HG02840 (cell line): ENCODE data around the gene CTSF.
A peak's percentile ranks its signal among the peaks of the same experiment; 100 is the strongest.
"Not testable (repeated sequence)": the region's sequence is repeated elsewhere in the genome, so short reads cannot be mapped to it uniquely, and the experiment has no call there.

Experiments used
- ATAC-seq: cut with Tn5 transposase; IDR thresholded peaks from one replicate; pipeline ENCODE4 v1.9.1; 2021; ENCODE audit warnings: mild to moderate bottlenecking, moderate library complexity, moderate number of reproducible peaks; ENCODE audit not compliant: unreplicated experiment, low FRiP score

CTSF gene

GRCh38 chr11:66559866-66560676, 8.3 kb downstream of the CTSF start:
- no peak for ATAC-seq

GRCh38 chr11:66559142-66559865, 9.1 kb downstream of the CTSF start:
- no peak for ATAC-seq

GRCh38 chr11:66557733-66558326, 10.6 kb downstream of the CTSF start:
- ATAC-seq, result no peak

- ATAC-seq, result no peak
Measured at GRCh38 chr11:66556086-66556485, 12.3 kb downstream of the CTSF start.

GRCh38 chr11:66555416-66555815, 13.0 kb downstream of the CTSF start:
- ATAC-seq, result no peak

GRCh38 chr11:66554602-66555001, 13.8 kb downstream of the CTSF start:
- no peak for ATAC-seq

GRCh38 chr11:66550887-66551286, 17.5 kb downstream of the CTSF start:
- no peak for ATAC-seq

- no peak for ATAC-seq
Measured at GRCh38 chr11:66549696-66550095, 18.7 kb downstream of the CTSF start.

- ATAC-seq, result no peak
Measured at GRCh38 chr11:66548774-66549630, 19.4 kb downstream of the CTSF start.

GRCh38 chr11:66548041-66548440, 20.4 kb downstream of the CTSF start:
- no peak for ATAC-seq

GRCh38 chr11:66547662-66548009, 20.8 kb downstream of the CTSF start:
- ATAC-seq, result no peak

- no peak for ATAC-seq
Measured at GRCh38 chr11:66546966-66547661, 21.3 kb downstream of the CTSF start.

GRCh38 chr11:66546368-66546965, 21.9 kb downstream of the CTSF start, which contains the start of gene ACTN3:
Gene ACTN3 (plus strand): TSS chr11:66546903. CDS start chr11:66546938, 35 bp downstream.
- peak; percentile 11 for ATAC-seq

GRCh38 chr11:66545701-66546367, 22.6 kb downstream of the CTSF start, which contains the start of gene ZDHHC24:
Gene ZDHHC24 (minus strand): TSS chr11:66546048. CDS start chr11:66546003, 45 bp downstream.
- ATAC-seq, result peak; percentile 80

GRCh38 chr11:66544952-66545351, 23.5 kb downstream of the CTSF start:
- not testable (repeated sequence) for ATAC-seq

- no peak for ATAC-seq
Measured at GRCh38 chr11:66543263-66544107, 24.9 kb downstream of the CTSF start.

- no peak for ATAC-seq
Measured at GRCh38 chr11:66542362-66542761, 26.0 kb downstream of the CTSF start.

- ATAC-seq, result no peak
Measured at GRCh38 chr11:66541892-66542291, 26.5 kb downstream of the CTSF start.
